ENCODE measurements around the gene DNAJB8.

Gene DNAJB8

GRCh38 chr3:128482666-128483656, 16.3 kb upstream of the DNAJB8 start:
- DNase-seq, result peak in 1 of 2 experiments; percentile 52

- peak in 1 of 2 experiments; percentile 55 for DNase-seq
Observed at GRCh38 chr3:128482175-128482574, 15.5 kb upstream of the DNAJB8 start.

- peak; percentile 85 to 97 for DNase-seq
Observed at GRCh38 chr3:128481438-128481942, 14.8 kb upstream of the DNAJB8 start.

GRCh38 chr3:128480717-128481437, 14.2 kb upstream of the DNAJB8 start:
- DNase-seq, result no peak

- DNase-seq, result no peak
Observed at GRCh38 chr3:128480278-128480677, 13.6 kb upstream of the DNAJB8 start.

GRCh38 chr3:128479558-128480086, 12.9 kb upstream of the DNAJB8 start:
- DNase-seq, result no peak

GRCh38 chr3:128478576-128479506, 12.2 kb upstream of the DNAJB8 start:
- no peak for DNase-seq

- no peak for DNase-seq
Observed at GRCh38 chr3:128476659-128477058, 10.0 kb upstream of the DNAJB8 start.

- no peak for DNase-seq
Observed at GRCh38 chr3:128475355-128475754, 8.7 kb upstream of the DNAJB8 start.

- no peak for DNase-seq
Observed at GRCh38 chr3:128473737-128474136, 7.0 kb upstream of the DNAJB8 start.

- peak; percentile 15 to 83 for DNase-seq
Observed at GRCh38 chr3:128473180-128473519, 6.5 kb upstream of the DNAJB8 start.

- no peak for DNase-seq
Observed at GRCh38 chr3:128472449-128473179, 5.9 kb upstream of the DNAJB8 start.

- DNase-seq, result no peak
Observed at GRCh38 chr3:128471720-128472119, 5.0 kb upstream of the DNAJB8 start.

GRCh38 chr3:128471110-128471509, 4.4 kb upstream of the DNAJB8 start:
- DNase-seq, result no peak

GRCh38 chr3:128470134-128470899, 3.6 kb upstream of the DNAJB8 start:
- no peak for DNase-seq

- no peak for DNase-seq
Observed at GRCh38 chr3:128469556-128469955, 2.9 kb upstream of the DNAJB8 start.

- no peak for DNase-seq
Observed at GRCh38 chr3:128468791-128469527, 2.3 kb upstream of the DNAJB8 start.

GRCh38 chr3:128468285-128468790, 1.6 kb upstream of the DNAJB8 start:
- no peak for DNase-seq

GRCh38 chr3:128464702-128465101, 2.0 kb downstream of the DNAJB8 start:
- DNase-seq, result no peak

GRCh38 chr3:128464188-128464587, 2.5 kb downstream of the DNAJB8 start:
- DNase-seq, result no peak

Data from NCI-H526 (cell line).